Measurements from ENCODE around the gene TMEM184B. TPM values are rescaled to one million over a fixed set of nuclear protein-coding genes. Genes with fewer than 3 reads are reported as not detected.

Gene TMEM184B
- total and polyA plus RNA-seq, 2 of the 8 experiments (the other 6 are each of a cell fraction or from before 2014, with no cell fraction given): 41.6 to 81.0 TPM

DNA sequence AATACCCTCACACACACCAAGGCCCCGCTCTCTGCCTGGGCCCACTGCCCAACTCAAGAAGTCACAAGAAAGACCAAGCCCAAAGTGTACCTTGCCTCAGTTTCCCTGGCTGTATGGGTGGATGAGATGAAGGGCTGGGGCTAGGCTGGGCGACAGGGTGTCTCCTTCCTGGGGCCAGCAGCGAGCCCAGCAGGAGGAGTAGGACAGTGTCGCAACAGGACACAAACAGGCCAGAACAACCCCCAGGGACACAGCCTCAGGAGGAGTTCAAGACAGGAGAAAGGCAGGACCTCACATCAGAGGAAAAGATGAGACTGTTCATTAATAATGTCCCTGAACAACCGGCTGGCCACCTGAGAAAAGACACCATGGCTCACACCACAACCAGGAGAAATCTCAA is 31.2 kb upstream of the TMEM184B start (continued):
- TF ChIP-seq RFX5 (IDR thresholded peaks at IDR 0.05; ENCODE audit: borderline replicate concordance, low read depth, low read length): no peak
- TF ChIP-seq MAX (IDR thresholded peaks at IDR 0.05): no peak
